ENCODE results near the gene AUNIP.
A peak's percentile ranks its signal among the peaks of the same experiment; 100 is the strongest.

DNA sequence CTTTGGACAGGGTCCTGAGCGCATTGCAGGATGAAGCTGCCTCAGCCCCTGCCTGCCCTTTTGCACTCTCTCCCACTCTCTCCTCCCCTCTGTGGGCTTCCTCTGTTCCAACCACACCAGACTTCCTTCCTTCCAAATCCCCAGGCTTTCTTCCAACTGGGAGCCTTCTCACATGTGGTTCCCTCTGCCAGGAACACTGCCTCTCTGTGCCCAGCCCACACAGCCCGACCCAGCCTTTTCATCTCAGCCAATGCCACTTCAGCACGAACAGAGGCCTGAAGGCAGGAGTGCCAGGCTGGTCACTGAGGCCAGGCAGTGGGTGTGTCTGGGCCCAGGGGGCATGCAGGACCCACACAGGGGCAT lies 53.4 kb downstream of the AUNIP start:
- TF ChIP-seq, protein P1, sequence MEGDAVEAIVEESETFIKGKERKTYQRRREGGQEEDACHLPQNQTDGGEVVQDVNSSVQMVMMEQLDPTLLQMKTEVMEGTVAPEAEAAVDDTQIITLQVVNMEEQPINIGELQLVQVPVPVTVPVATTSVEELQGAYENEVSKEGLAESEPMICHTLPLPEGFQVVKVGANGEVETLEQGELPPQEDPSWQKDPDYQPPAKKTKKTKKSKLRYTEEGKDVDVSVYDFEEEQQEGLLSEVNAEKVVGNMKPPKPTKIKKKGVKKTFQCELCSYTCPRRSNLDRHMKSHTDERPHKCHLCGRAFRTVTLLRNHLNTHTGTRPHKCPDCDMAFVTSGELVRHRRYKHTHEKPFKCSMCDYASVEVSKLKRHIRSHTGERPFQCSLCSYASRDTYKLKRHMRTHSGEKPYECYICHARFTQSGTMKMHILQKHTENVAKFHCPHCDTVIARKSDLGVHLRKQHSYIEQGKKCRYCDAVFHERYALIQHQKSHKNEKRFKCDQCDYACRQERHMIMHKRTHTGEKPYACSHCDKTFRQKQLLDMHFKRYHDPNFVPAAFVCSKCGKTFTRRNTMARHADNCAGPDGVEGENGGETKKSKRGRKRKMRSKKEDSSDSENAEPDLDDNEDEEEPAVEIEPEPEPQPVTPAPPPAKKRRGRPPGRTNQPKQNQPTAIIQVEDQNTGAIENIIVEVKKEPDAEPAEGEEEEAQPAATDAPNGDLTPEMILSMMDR (IDR thresholded peaks at IDR 0.05): no peak
- peak in 1 of 2 donors; percentile 45 for TF ChIP-seq POLR2AphosphoS5 (IDR thresholded peaks at IDR 0.05)

All from upper lobe of left lung (tissue), 4 donors.